ENCODE results near the gene ZSCAN21. TPM values are rescaled to one million over a fixed set of nuclear protein-coding genes. Genes with fewer than 3 reads are reported as not detected.

ZSCAN21 gene
- polyA plus RNA-seq, 2 of the 4 experiments (the other 2 are of a cell fraction): 9.1 to 18.3 TPM

DNA sequence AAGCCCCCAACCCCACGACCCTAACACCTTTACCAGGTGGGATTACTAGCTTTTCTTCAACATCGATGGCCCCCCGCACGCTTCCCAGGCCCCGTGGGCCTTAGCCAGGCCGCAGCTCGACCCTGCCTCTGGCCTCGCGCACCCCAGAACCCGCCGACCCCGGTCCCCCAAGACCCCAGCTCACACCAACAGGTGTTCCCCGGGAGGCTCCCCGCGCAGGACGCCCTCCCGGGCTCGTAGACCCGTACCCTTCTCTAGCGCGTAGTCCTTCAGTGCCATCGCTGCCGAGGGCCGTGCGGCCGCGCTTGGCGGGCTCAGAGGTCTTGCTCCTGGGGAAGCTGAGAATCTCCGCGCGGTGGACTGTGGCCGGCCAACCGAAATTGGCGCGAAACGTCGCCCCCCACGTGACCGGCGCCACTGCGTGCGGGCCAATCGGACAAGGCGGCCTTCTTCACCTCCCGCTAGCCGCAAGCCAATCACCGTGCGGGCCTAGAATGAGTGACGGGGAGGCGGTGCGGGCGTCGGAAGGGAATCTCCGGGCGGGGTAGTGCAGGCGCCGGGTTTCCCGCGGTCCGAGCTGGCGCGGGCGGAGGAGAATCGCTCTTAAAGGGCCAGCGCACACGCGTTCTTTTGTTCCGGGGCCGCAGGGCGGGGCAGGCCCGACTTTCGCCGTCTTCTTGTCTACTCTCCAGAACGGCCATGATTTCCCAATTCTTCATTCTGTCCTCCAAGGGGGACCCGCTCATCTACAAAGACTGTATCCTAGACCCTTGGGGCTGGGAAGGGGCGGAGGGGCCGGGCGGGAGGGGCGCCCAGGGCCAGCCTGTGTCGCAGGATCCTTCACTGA lies 51.7 kb downstream of the ZSCAN21 start, which contains the start of the genes AP4M1 and MCM7 (continued):
- TF ChIP-seq, protein P1, sequence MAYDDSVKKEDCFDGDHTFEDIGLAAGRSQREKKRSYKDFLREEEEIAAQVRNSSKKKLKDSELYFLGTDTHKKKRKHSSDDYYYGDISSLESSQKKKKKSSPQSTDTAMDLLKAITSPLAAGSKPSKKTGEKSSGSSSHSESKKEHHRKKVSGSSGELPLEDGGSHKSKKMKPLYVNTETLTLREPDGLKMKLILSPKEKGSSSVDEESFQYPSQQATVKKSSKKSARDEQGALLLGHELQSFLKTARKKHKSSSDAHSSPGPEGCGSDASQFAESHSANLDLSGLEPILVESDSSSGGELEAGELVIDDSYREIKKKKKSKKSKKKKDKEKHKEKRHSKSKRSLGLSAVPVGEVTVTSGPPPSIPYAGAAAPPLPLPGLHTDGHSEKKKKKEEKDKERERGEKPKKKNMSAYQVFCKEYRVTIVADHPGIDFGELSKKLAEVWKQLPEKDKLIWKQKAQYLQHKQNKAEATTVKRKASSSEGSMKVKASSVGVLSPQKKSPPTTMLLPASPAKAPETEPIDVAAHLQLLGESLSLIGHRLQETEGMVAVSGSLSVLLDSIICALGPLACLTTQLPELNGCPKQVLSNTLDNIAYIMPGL (CRISPR knock-in tag; IDR thresholded peaks at IDR 0.05; ENCODE audit: borderline replicate concordance): no peak
- TF ChIP-seq BHLHE40 (IDR thresholded peaks at IDR 0.05; ENCODE audit: low read depth, low read length) (peak; percentile 31; the same call in 1 of the 2 replicates), ESRRA (IDR thresholded peaks at IDR 0.05; ENCODE audit: borderline replicate concordance, low read length) (no peak), GATA3 (IDR thresholded peaks at IDR 0.05; ENCODE audit: borderline replicate concordance) (peak; percentile 33; the same call in 1 of the 2 replicates), ZSCAN20 (CRISPR knock-in tag; IDR thresholded peaks at IDR 0.05) (no peak), RFX5 (IDR thresholded peaks at IDR 0.05) (peak; percentile 74; the same call in 1 of the 2 replicates), TP53 (CRISPR knock-in tag; IDR thresholded peaks at IDR 0.05) (no peak), EHF (CRISPR knock-in tag; IDR thresholded peaks at IDR 0.05) (peak; percentile 66), CEBPB (IDR thresholded peaks at IDR 0.05) (peak; percentile 10 to 32; a peak in 1 of 4 replicates), SREBF2 (IDR thresholded peaks at IDR 0.05) (no peak), HOXA7 (CRISPR knock-in tag; IDR thresholded peaks at IDR 0.05) (peak; percentile 57), ZFP36 (IDR thresholded peaks at IDR 0.05; ENCODE audit: borderline replicate concordance, partially characterized antibody) (no peak), RARB (CRISPR knock-in tag; IDR thresholded peaks at IDR 0.05) (no peak; the same call in 1 of the 2 replicates), POLR2AphosphoS2 (conservative IDR thresholded peaks at IDR 0.05; ENCODE audit: low read length) (no peak), KDM5A (IDR thresholded peaks at IDR 0.05) (peak; percentile 68; the same call in 1 of the 2 replicates), MAZ (IDR thresholded peaks at IDR 0.05; ENCODE audit: borderline replicate concordance, low read depth, low read length) (no peak), NPAS2 (CRISPR knock-in tag; IDR thresholded peaks at IDR 0.05; ENCODE audit: borderline replicate concordance) (no peak), KDM1A (IDR thresholded peaks at IDR 0.05; ENCODE audit: low read depth) (no peak), RAD21 (conservative IDR thresholded peaks at IDR 0.05 in 1 of 2, IDR thresholded peaks at IDR 0.05 in 1 of 2) (no peak), RCOR1 (IDR thresholded peaks at IDR 0.05; ENCODE audit: low read depth, low read length) (no peak), HOXB13 (CRISPR knock-in tag; IDR thresholded peaks at IDR 0.05; ENCODE audit: low read depth) (peak; percentile 69; the same call in 1 of the 2 replicates), HOXB5 (CRISPR knock-in tag; IDR thresholded peaks at IDR 0.05) (peak; percentile 76)
- TF ChIP-seq, protein P2, sequence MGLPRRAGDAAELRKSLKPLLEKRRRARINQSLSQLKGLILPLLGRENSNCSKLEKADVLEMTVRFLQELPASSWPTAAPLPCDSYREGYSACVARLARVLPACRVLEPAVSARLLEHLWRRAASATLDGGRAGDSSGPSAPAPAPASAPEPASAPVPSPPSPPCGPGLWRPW (IDR thresholded peaks at IDR 0.05): no peak
- TF ChIP-seq, protein P3, sequence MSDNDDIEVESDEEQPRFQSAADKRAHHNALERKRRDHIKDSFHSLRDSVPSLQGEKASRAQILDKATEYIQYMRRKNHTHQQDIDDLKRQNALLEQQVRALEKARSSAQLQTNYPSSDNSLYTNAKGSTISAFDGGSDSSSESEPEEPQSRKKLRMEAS (IDR thresholded peaks at IDR 0.05): peak; percentile 92
- TF ChIP-seq, protein P4, sequence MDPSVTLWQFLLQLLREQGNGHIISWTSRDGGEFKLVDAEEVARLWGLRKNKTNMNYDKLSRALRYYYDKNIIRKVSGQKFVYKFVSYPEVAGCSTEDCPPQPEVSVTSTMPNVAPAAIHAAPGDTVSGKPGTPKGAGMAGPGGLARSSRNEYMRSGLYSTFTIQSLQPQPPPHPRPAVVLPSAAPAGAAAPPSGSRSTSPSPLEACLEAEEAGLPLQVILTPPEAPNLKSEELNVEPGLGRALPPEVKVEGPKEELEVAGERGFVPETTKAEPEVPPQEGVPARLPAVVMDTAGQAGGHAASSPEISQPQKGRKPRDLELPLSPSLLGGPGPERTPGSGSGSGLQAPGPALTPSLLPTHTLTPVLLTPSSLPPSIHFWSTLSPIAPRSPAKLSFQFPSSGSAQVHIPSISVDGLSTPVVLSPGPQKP (IDR thresholded peaks at IDR 0.05; ENCODE audit: low read depth, low read length): no peak
- TF ChIP-seq, protein P5, sequence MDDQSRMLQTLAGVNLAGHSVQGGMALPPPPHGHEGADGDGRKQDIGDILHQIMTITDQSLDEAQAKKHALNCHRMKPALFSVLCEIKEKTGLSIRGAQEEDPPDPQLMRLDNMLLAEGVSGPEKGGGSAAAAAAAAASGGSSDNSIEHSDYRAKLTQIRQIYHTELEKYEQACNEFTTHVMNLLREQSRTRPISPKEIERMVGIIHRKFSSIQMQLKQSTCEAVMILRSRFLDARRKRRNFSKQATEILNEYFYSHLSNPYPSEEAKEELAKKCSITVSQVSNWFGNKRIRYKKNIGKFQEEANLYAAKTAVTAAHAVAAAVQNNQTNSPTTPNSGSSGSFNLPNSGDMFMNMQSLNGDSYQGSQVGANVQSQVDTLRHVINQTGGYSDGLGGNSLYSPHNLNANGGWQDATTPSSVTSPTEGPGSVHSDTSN (IDR thresholded peaks at IDR 0.05): peak; percentile 98
